ENCODE results near the gene TRPC5OS. TPM values are rescaled to one million over a fixed set of nuclear protein-coding genes. Genes with fewer than 3 reads are reported as not detected.

The TRPC5OS gene
- total RNA-seq, 1 experiment from 2014 or later: not detected

DNA sequence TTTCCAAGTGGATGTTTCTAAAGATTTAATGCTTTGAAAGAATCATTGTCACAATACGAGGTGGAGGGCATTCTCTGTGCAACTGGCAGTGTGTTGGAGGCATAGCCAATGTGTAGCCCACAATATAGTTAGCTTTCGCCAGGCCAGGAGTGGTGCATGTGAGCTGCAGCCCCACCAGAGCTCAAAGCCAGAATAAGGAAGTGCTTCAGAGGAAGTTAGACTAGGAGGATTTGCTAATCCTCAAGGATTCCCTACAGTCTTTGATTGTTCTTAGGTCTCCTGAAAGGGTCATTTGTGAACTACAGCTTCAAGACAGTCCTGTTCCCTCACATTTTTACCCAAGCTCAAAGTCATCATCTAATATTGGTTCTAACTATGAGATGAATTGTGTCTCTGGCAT lies 16.4 kb downstream of the TRPC5OS start:
- H3K4me3 Mint-ChIP-seq: no peak overlapping the region
- POLR2A ChIA-PET: no interaction called here
- peaks cover 4% of the 10 kb centered on the region; the same call in 1 of the 2 replicates for H3K4me1 Mint-ChIP-seq
- H3K27ac Mint-ChIP-seq: no peak overlapping the region
- no peak for TF ChIP-seq JUN (CRISPR knock-in tag; IDR thresholded peaks at IDR 0.05)
- TF ChIP-seq, protein P1, sequence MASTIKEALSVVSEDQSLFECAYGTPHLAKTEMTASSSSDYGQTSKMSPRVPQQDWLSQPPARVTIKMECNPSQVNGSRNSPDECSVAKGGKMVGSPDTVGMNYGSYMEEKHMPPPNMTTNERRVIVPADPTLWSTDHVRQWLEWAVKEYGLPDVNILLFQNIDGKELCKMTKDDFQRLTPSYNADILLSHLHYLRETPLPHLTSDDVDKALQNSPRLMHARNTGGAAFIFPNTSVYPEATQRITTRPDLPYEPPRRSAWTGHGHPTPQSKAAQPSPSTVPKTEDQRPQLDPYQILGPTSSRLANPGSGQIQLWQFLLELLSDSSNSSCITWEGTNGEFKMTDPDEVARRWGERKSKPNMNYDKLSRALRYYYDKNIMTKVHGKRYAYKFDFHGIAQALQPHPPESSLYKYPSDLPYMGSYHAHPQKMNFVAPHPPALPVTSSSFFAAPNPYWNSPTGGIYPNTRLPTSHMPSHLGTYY (CRISPR knock-in tag; IDR thresholded peaks at IDR 0.05): no peak
- TF ChIP-seq ZNF232 (CRISPR knock-in tag; IDR thresholded peaks at IDR 0.05): no peak
- no peak for TF ChIP-seq CREB1 (CRISPR knock-in tag; IDR thresholded peaks at IDR 0.05)
- TF ChIP-seq, protein P2, sequence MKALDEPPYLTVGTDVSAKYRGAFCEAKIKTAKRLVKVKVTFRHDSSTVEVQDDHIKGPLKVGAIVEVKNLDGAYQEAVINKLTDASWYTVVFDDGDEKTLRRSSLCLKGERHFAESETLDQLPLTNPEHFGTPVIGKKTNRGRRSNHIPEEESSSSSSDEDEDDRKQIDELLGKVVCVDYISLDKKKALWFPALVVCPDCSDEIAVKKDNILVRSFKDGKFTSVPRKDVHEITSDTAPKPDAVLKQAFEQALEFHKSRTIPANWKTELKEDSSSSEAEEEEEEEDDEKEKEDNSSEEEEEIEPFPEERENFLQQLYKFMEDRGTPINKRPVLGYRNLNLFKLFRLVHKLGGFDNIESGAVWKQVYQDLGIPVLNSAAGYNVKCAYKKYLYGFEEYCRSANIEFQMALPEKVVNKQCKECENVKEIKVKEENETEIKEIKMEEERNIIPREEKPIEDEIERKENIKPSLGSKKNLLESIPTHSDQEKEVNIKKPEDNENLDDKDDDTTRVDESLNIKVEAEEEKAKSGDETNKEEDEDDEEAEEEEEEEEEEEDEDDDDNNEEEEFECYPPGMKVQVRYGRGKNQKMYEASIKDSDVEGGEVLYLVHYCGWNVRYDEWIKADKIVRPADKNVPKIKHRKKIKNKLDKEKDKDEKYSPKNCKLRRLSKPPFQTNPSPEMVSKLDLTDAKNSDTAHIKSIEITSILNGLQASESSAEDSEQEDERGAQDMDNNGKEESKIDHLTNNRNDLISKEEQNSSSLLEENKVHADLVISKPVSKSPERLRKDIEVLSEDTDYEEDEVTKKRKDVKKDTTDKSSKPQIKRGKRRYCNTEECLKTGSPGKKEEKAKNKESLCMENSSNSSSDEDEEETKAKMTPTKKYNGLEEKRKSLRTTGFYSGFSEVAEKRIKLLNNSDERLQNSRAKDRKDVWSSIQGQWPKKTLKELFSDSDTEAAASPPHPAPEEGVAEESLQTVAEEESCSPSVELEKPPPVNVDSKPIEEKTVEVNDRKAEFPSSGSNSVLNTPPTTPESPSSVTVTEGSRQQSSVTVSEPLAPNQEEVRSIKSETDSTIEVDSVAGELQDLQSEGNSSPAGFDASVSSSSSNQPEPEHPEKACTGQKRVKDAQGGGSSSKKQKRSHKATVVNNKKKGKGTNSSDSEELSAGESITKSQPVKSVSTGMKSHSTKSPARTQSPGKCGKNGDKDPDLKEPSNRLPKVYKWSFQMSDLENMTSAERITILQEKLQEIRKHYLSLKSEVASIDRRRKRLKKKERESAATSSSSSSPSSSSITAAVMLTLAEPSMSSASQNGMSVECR (CRISPR knock-in tag; IDR thresholded peaks at IDR 0.05; ENCODE audit: borderline replicate concordance): no peak
- TF ChIP-seq NR1H2 (CRISPR knock-in tag; IDR thresholded peaks at IDR 0.05): no peak
- no peak for TF ChIP-seq CREM (CRISPR knock-in tag; IDR thresholded peaks at IDR 0.05)
- no peak for TF ChIP-seq HMGA2 (CRISPR knock-in tag; IDR thresholded peaks at IDR 0.05)
- no peak for TF ChIP-seq ETV6 (CRISPR knock-in tag; IDR thresholded peaks at IDR 0.05)
- TF ChIP-seq ZNF263 (CRISPR knock-in tag; IDR thresholded peaks at IDR 0.05; ENCODE audit: low read depth): no peak
- TF ChIP-seq, protein P3, sequence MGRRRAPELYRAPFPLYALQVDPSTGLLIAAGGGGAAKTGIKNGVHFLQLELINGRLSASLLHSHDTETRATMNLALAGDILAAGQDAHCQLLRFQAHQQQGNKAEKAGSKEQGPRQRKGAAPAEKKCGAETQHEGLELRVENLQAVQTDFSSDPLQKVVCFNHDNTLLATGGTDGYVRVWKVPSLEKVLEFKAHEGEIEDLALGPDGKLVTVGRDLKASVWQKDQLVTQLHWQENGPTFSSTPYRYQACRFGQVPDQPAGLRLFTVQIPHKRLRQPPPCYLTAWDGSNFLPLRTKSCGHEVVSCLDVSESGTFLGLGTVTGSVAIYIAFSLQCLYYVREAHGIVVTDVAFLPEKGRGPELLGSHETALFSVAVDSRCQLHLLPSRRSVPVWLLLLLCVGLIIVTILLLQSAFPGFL (CRISPR knock-in tag; IDR thresholded peaks at IDR 0.05; ENCODE audit: borderline replicate concordance): no peak
- TF ChIP-seq, protein P4, sequence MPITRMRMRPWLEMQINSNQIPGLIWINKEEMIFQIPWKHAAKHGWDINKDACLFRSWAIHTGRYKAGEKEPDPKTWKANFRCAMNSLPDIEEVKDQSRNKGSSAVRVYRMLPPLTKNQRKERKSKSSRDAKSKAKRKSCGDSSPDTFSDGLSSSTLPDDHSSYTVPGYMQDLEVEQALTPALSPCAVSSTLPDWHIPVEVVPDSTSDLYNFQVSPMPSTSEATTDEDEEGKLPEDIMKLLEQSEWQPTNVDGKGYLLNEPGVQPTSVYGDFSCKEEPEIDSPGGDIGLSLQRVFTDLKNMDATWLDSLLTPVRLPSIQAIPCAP (CRISPR knock-in tag; IDR thresholded peaks at IDR 0.05): no peak
- TF ChIP-seq, protein P5, sequence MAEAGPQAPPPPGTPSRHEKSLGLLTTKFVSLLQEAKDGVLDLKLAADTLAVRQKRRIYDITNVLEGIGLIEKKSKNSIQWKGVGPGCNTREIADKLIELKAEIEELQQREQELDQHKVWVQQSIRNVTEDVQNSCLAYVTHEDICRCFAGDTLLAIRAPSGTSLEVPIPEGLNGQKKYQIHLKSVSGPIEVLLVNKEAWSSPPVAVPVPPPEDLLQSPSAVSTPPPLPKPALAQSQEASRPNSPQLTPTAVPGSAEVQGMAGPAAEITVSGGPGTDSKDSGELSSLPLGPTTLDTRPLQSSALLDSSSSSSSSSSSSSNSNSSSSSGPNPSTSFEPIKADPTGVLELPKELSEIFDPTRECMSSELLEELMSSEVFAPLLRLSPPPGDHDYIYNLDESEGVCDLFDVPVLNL (CRISPR knock-in tag; IDR thresholded peaks at IDR 0.05; ENCODE audit: borderline replicate concordance, low read depth): no peak
- H3K27me3 Mint-ChIP-seq (ENCODE audit: low read depth): no peaks in the 10 kb centered on the region
- CTCF ChIA-PET: no interaction called here
- DNase-seq (ENCODE audit: low spot score) (no peak), ATAC-seq (no peak)
- H3K9me3 Mint-ChIP-seq: no peaks in the 10 kb centered on the region
- no peaks in the 10 kb centered on the region for H3K36me3 Mint-ChIP-seq

DNA sequence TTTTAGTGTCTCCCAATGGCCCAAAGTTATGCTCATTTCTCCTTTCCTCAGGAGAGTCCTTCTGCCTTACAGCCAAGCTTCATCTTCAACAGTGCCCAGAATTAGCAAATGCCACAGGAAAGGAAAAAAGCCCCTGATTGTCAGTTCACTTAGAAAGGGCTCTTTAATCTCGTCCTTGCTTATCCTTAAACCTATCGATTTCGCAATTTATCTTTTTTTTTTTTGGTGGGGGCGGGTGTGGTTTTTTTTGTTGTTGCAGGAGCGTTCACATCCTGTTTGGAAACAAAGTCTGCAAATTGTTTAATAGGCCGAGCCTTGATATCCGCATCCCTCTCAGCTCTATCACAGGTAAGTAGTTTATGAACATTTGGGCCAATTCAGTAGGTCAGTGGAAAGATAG lies 20.2 kb downstream of the TRPC5OS start:
- H3K4me1 Mint-ChIP-seq: peaks cover 4% of the 10 kb centered on the region; the same call in 1 of the 2 replicates
- POLR2A ChIA-PET: no interaction called here
- H3K36me3 Mint-ChIP-seq: no peaks in the 10 kb centered on the region
- no peak overlapping the region; the same call in 1 of the 2 replicates for H3K27ac Mint-ChIP-seq
- DNase-seq (ENCODE audit: low spot score) (no peak), ATAC-seq (no peak)
- H3K27me3 Mint-ChIP-seq (ENCODE audit: low read depth): no peaks in the 10 kb centered on the region
- TF ChIP-seq, protein P6, sequence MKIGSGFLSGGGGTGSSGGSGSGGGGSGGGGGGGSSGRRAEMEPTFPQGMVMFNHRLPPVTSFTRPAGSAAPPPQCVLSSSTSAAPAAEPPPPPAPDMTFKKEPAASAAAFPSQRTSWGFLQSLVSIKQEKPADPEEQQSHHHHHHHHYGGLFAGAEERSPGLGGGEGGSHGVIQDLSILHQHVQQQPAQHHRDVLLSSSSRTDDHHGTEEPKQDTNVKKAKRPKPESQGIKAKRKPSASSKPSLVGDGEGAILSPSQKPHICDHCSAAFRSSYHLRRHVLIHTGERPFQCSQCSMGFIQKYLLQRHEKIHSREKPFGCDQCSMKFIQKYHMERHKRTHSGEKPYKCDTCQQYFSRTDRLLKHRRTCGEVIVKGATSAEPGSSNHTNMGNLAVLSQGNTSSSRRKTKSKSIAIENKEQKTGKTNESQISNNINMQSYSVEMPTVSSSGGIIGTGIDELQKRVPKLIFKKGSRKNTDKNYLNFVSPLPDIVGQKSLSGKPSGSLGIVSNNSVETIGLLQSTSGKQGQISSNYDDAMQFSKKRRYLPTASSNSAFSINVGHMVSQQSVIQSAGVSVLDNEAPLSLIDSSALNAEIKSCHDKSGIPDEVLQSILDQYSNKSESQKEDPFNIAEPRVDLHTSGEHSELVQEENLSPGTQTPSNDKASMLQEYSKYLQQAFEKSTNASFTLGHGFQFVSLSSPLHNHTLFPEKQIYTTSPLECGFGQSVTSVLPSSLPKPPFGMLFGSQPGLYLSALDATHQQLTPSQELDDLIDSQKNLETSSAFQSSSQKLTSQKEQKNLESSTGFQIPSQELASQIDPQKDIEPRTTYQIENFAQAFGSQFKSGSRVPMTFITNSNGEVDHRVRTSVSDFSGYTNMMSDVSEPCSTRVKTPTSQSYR (CRISPR knock-in tag; IDR thresholded peaks at IDR 0.05): no peak
- CTCF ChIA-PET: no interaction called here
- no peaks in the 10 kb centered on the region for H3K9me3 Mint-ChIP-seq
- no peak overlapping the region for H3K4me3 Mint-ChIP-seq
